Activated CD8-positive, alpha-beta T cell treated with anti-CD3 and anti-CD28 coated beads for 36 hours (primary cell): ENCODE measurements around the gene CUBN. TPM values are rescaled to one million over a fixed set of nuclear protein-coding genes. Genes with fewer than 3 reads are reported as not detected.

Source experiments
- ATAC-seq: fragments of 200-7000 bp; cut with Tn5 transposase; one replicate; pipeline ENCODE4 v1.10.0; 2021; ENCODE audit warnings: mild to moderate bottlenecking, moderate library complexity
- CTCF ChIA-PET: fragments of 350-600 bp; sonication (Branson Sonifier 250); formaldehyde crosslinking; loops from one replicate; lab custom pipeline; 2021; ENCODE audit warnings: antibody characterized with exemption; lab: Charles Lee
- POLR2A ChIA-PET: fragments of 350-600 bp; sonication (Branson Sonifier 250); formaldehyde crosslinking; loops from one replicate; lab custom pipeline; 2021; ENCODE audit warnings: antibody characterized with exemption; lab: Charles Lee
- DNase-seq: peaks from one replicate; pipeline ENCODE4 v3.0.0-alpha.2; 2020
- H3K27ac Mint-ChIP-seq: one replicate; pipeline ENCODE4 v1.8.0; 2021; ENCODE audit warnings: mild to moderate bottlenecking, mixed read lengths
- H3K27me3 Mint-ChIP-seq: one replicate; pipeline ENCODE4 v1.8.0; 2021; ENCODE audit warnings: mixed read lengths
- H3K36me3 Mint-ChIP-seq: one replicate; pipeline ENCODE4 v1.8.0; 2021; ENCODE audit warnings: low read depth, mixed read lengths
- H3K4me1 Mint-ChIP-seq: one replicate; pipeline ENCODE4 v1.8.0; 2021; ENCODE audit warnings: low read depth, mixed read lengths
- H3K4me3 Mint-ChIP-seq: one replicate; pipeline ENCODE4 v1.8.0; 2021; ENCODE audit warnings: mild to moderate bottlenecking, moderate library complexity, mixed read lengths
- H3K9me3 Mint-ChIP-seq: one replicate; pipeline ENCODE4 v1.8.0; 2021; ENCODE audit warnings: mixed read lengths
- CTCF ChIP-seq: fragments of 200-600 bp; IDR thresholded peaks from one replicate; pipeline ENCODE4 v1.8.0; 2022; ENCODE audit warnings: antibody characterized with exemption, mild to moderate bottlenecking
- intact Hi-C: fragments of 100-400 bp; cut with micrococcal nuclease; formaldehyde crosslinking; loops from one replicate; pipeline ENCODE4 v1.10.0; 2022
- total RNA-seq, 2 experiments: library from RNA; stranded (reverse); gene quantifications; one replicate each; pipeline ENCODE4 v1.2.3, GENCODE V29; 2021

CUBN gene
- total RNA-seq, 2 experiments from 2014 or later: 0.38 to 0.65 TPM

- ATAC-seq (peak; percentile 32), DNase-seq (peak; percentile 97)
- CTCF ChIA-PET: interaction anchor here (0.6 to 1.5 kb wide), 6 partner anchors 9 to 202 kb away, joined by 3 to 4 read pairs (median 3); no protein-coding TSS in a partner anchor
- Mint-ChIP-seq H3K9me3 (no peaks in the 10 kb centered on the region), H3K27ac (peak overlapping the region; percentile 94), H3K27me3 (no peaks in the 10 kb centered on the region), H3K4me1 (peaks cover 82% of the 10 kb centered on the region), H3K36me3 (peaks cover 3% of the 10 kb centered on the region), H3K4me3 (peak overlapping the region; percentile 71)
- intact Hi-C loops: loop anchor here (1.0 to 5.0 kb wide), 2 partner anchors 27 to 113 kb away; no protein-coding TSS in a partner anchor
- POLR2A ChIA-PET: interaction anchor here (0.6 to 1.5 kb wide), 6 partner anchors 13 to 200 kb away, joined by 3 to 6 read pairs (median 4); no protein-coding TSS in a partner anchor
- TF ChIP-seq CTCF: no peak
Observed at GRCh38 chr10:17029581-17030271, 99.9 kb downstream of the CUBN start.

DNA sequence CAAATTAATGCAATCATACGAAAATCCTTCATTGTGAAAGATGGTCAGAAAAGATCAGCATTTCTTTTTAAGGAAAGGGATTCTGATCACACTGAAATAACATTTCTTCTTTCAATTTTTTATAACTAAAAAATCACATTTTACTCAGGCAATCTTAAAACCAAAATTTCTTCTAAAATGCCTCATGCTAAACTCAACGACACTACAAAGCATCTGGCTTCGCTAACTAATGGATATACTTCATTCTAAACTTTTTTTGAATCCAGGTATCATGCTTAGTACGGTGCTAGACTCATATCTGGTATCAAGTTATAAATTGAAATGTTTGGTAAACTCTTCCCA lies 100.4 kb downstream of the CUBN start:
- Mint-ChIP-seq H3K36me3 (peaks cover 3% of the 10 kb centered on the region), H3K4me3 (peak overlapping the region; percentile 71), H3K9me3 (no peaks in the 10 kb centered on the region), H3K27me3 (no peaks in the 10 kb centered on the region), H3K27ac (peak overlapping the region; percentile 94), H3K4me1 (peaks cover 87% of the 10 kb centered on the region)
- DNase-seq (no peak), ATAC-seq (peak; percentile 3)
- TF ChIP-seq CTCF: no peak
- intact Hi-C loops: loop anchor here (1.0 to 5.0 kb wide), 2 partner anchors 27 to 113 kb away; no protein-coding TSS in a partner anchor
- POLR2A ChIA-PET: interaction anchor here (0.6 to 1.5 kb wide), 6 partner anchors 14 to 201 kb away, joined by 3 to 6 read pairs (median 4); no protein-coding TSS in a partner anchor
- CTCF ChIA-PET: interaction anchor here (0.6 to 1.5 kb wide), 4 partner anchors 9 to 162 kb away, joined by 3 to 4 read pairs (median 3); no protein-coding TSS in a partner anchor

- no peaks in the 10 kb centered on the region for H3K9me3 Mint-ChIP-seq
- DNase-seq: peak; percentile 46
Observed at GRCh38 chr10:17028798-17029197, 100.8 kb downstream of the CUBN start.

DNA sequence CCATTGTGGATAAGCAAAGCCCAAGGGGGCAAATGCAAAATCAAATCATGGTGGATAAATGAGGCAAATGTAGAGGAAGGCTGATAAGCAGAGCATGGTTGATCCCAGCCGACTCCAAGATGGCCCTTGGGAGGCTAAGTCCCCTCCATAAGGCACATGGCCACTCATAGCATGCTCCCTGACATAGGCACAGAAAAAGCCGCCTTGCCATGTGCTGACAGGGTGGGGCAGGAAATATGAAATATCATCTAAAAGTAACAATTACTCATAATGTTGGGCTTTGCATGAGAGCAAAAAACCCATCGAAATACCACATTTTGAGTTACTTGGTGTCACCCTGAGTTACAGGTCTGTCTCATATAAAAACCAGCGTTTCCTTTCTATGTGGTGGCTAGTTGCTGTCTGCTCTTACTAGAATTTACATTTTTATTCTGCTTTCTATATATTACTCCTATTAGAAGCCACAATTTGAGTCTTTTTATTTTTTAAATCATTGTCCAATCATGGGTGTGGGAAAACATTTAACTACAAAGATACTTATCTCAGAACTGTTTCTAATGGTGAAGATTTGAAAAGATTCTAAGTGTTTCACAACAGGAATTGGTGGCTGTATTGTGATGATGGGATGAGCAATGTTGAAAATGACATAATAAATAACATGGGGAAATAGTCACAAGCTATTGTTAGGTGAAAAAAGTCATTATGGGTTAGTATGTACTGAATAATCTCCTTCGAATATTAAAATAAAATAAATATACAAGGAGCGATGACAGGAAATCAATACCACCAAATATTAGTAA lies 102.7 kb downstream of the CUBN start:
- intact Hi-C loops: loop anchor here (1.0 to 5.0 kb wide), 3 partner anchors 115 to 210 kb away; partner anchors contain the start of genes RSU1 and VIM
- DNase-seq (peak; percentile 87), ATAC-seq (peak; percentile 55)
- H3K36me3 Mint-ChIP-seq: no peaks in the 10 kb centered on the region
- no peak for TF ChIP-seq CTCF
- H3K4me3 Mint-ChIP-seq: peak overlapping the region; percentile 37
- no peaks in the 10 kb centered on the region for H3K27me3 Mint-ChIP-seq
- POLR2A ChIA-PET: interaction anchor here (0.8 to 1.6 kb wide), 3 partner anchors 135 to 187 kb away, joined by 3 to 4 read pairs (median 4); partner anchors contain the start of gene TRDMT1
- H3K4me1 Mint-ChIP-seq: peaks cover 86% of the 10 kb centered on the region
- H3K27ac Mint-ChIP-seq: peak overlapping the region; percentile 97
- H3K9me3 Mint-ChIP-seq: no peaks in the 10 kb centered on the region
- CTCF ChIA-PET: interaction anchor here (1.0 kb wide), 1 partner anchor 31 kb away, joined by 3 read pairs; no protein-coding TSS in a partner anchor

More at GRCh38 chr10:17028798-17029197, 100.8 kb downstream of the CUBN start:
- Mint-ChIP-seq H3K4me1 (peaks cover 88% of the 10 kb centered on the region), H3K4me3 (peak overlapping the region; percentile 71), H3K27me3 (no peaks in the 10 kb centered on the region), H3K36me3 (peaks cover 3% of the 10 kb centered on the region), H3K27ac (peak overlapping the region; percentile 94)
- no peak for TF ChIP-seq CTCF
- ATAC-seq: no peak
- intact Hi-C loops: loop anchor here (1.0 to 5.0 kb wide), 2 partner anchors 26 to 114 kb away; no protein-coding TSS in a partner anchor
- ChIA-PET CTCF (interaction anchor here (0.6 to 1.5 kb wide), 5 partner anchors 8 to 162 kb away, joined by 3 to 4 read pairs (median 3); no protein-coding TSS in a partner anchor), POLR2A (interaction anchor here (0.6 to 1.5 kb wide), 8 partner anchors 14 to 201 kb away, joined by 3 to 6 read pairs (median 3); partner anchors contain the start of genes TRDMT1 and VIM)
